Measurements from ENCODE around the gene UBE2D3.

DNA sequence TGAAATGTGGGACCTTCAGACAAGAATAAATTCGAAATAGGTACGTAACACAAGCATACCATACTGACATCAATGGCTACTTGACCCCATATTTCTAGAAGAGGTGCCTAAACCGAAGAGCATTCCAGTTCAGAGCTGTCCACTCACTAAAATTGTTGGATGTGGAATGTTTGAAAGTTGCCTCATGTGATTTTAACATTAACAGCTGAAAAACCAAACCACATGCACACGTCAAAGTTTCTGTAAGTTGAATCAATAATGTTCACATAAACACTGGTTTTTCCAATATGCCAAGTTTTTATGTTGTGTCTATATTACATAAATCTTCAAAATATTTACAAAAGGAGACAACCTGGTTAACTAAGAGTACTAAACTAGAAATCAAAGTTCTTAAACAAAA lies 3.5 kb downstream of the UBE2D3 start:
- no peak for TF ChIP-seq POLR2A (IDR thresholded peaks at IDR 0.05; ENCODE audit: low read depth, low read length)
- no peak for TF ChIP-seq POLR2AphosphoS5 (IDR thresholded peaks at IDR 0.05; ENCODE audit: low read depth, low read length)
- TF ChIP-seq TAF1 (IDR thresholded peaks at IDR 0.05; ENCODE audit: borderline replicate concordance, low read depth, low read length) = no peak
